Coronary artery (tissue), 2 donors: Measurements from ENCODE around the gene ATAT1.

Experiments
- DNase-seq: peaks from one replicate; pipeline ENCODE4 v3.0.0-alpha.2; 2017; ENCODE audit warnings: low spot score
- H3K27ac ChIP-seq, 2 donors: fragments of 200-600 bp; sonication (generic); one replicate each; pipeline ENCODE4 v1.5.1; 2016 to 2019
- H3K4me3 ChIP-seq: fragments of 200-600 bp; sonication (generic); 2 replicates; pipeline ENCODE4 v1.5.1; 2016; ENCODE audit warnings: mild to moderate bottlenecking, moderate library complexity
- CTCF ChIP-seq: fragments of 200-600 bp; sonication (generic); IDR thresholded peaks from one replicate; pipeline ENCODE4 v1.5.1; 2019; ENCODE audit warnings: antibody characterized with exemption

ATAT1 gene

GRCh38 chr6:30601815-30602641 is 24.6 kb upstream of the ATAT1 start:
- Histone ChIP-seq H3K4me3 (no peak overlapping the region), H3K27ac (no peak overlapping the region)
- no peak for TF ChIP-seq CTCF
- DNase-seq = no peak

GRCh38 chr6:30603961-30604360 is 22.7 kb upstream of the ATAT1 start:
- TF ChIP-seq CTCF = no peak
- DNase-seq = no peak
- Histone ChIP-seq H3K27ac (no peak overlapping the region), H3K4me3 (no peak overlapping the region)

GRCh38 chr6:30610065-30610464 is 16.6 kb upstream of the ATAT1 start:
- Histone ChIP-seq H3K27ac (peak overlapping the region in 1 of 2 donors; percentile 39), H3K4me3 (no peak overlapping the region)
- no peak for DNase-seq
- no peak for TF ChIP-seq CTCF

GRCh38 chr6:30611150-30611855 is 15.4 kb upstream of the ATAT1 start:
- TF ChIP-seq CTCF = no peak
- no peak overlapping the region for H3K4me3 ChIP-seq
- DNase-seq = no peak
- H3K27ac ChIP-seq = no peak overlapping the region

GRCh38 chr6:30611856-30612194 is 14.8 kb upstream of the ATAT1 start:
- Histone ChIP-seq H3K4me3 (no peak overlapping the region), H3K27ac (no peak overlapping the region)
- DNase-seq = no peak
- no peak for TF ChIP-seq CTCF

GRCh38 chr6:30612213-30612612 is 14.5 kb upstream of the ATAT1 start:
- Histone ChIP-seq H3K4me3 (no peak overlapping the region), H3K27ac (peak overlapping the region; percentile 0 to 70)
- no peak for TF ChIP-seq CTCF
- no peak for DNase-seq
